ENCODE data around the gene PPP1R9B. TPM values are rescaled to one million over a fixed set of nuclear protein-coding genes. Genes with fewer than 3 reads are reported as not detected.

Gene PPP1R9B
- total RNA-seq, 1 experiment from 2014 or later: 15.0 TPM

DNA sequence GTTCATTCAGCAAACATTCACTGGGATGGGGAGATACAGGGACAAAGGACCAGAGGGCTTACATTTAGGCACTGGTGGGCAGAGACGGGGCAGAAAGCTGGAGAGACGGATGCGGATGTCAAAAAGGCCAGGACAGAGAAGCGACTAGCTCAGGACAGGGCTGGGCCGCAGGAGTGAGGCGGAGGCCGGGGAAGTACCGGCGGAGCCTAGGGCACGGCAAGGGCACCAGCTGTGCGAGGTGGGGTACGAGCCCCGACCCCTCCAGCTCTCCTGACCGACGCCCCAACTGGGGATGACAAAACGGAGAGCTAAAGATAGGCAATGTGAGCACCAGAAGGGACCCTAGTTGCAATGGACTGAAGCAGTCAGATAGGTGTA lies 11.4 kb upstream of the PPP1R9B start:
- Histone ChIP-seq H3K36me3 (replicated peaks; ENCODE audit: control insufficient read depth, insufficient read depth, low read length) (no peaks in the 10 kb centered on the region), H3K4me3 (ENCODE audit: insufficient read depth, low read depth, low read length) (0 out of 2 replicates have a peak overlapping the region, but pooled peaks have one; percentile 5), H3K27me3 (ENCODE audit: control insufficient read depth, insufficient read depth, low read length) (peaks cover 2% of the 10 kb centered on the region)
- DNase-seq: peak; percentile 73

DNA sequence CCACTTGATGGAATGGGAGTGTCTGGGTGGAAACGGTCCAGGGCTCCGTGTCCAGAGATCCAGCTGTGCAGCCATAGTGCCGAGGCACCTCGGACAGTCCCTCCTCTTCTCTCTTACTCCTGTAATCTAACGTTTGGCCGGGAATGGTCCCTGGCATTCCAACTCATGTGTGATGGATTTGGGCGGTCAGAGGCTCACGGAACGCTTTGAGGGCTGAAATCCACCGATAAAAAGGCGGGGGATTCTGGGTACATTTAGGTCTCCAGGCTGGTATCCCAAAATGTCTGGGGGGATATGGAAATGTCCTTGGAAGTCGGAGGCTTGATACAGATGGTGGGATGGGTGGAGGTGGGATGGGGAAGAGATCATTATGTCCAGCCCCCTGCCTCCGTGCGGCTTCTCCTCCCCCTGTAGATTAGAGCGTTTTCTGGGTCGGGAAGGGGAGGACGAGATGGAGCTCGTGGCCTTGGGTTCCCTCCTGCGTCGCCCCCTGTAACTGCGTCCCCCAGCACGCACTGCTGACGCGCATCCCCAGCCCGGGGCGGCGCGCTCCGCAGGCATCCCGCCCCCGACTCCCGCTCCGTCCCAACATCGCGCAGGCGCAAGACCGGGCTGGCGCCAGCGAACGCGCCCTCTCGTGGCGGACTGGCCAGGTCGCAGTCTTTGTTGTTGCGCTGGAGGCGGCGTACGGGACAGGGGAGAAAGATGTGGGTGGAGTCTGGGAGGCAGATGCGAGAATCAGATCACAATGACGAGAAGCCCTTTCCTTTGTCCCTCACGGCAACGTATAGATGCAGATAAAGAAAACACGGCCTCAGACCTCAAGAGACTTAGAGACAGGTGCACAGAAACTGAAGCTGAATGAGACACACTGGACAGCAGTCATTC lies 10.8 kb upstream of the PPP1R9B start:
- peak; percentile 100 for DNase-seq
- H3K4me3 ChIP-seq (ENCODE audit: insufficient read depth, low read depth, low read length): peak overlapping the region; percentile 52
- H3K27me3 ChIP-seq (ENCODE audit: control insufficient read depth, insufficient read depth, low read length): peaks cover 2% of the 10 kb centered on the region
- H3K36me3 ChIP-seq (replicated peaks; ENCODE audit: control insufficient read depth, insufficient read depth, low read length): no peaks in the 10 kb centered on the region

DNA sequence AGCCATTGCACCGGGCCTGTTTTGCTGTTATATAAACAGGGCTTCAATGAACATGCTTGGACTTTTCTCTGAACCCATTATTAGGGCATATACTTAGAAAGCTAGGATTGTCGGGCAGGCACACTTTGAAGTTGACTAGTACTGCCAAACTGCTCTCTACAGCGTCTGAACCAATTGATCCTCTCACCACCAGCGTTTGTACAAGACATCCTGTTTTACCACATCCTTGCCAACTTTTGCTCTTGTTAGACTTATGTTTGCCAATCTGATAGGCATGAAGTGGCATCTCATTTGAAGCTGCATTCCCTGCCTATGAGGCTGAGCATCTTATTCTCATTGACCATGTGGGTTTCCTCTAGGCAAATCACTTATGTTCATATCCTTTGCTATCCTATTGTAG lies 7.4 kb upstream of the PPP1R9B start:
- H3K27me3 ChIP-seq (ENCODE audit: control insufficient read depth, insufficient read depth, low read length): peaks cover 2% of the 10 kb centered on the region
- H3K36me3 ChIP-seq (replicated peaks; ENCODE audit: control insufficient read depth, insufficient read depth, low read length): no peaks in the 10 kb centered on the region
- no peak for DNase-seq
- H3K4me3 ChIP-seq (ENCODE audit: insufficient read depth, low read depth, low read length): no peak overlapping the region

- H3K4me3 ChIP-seq (ENCODE audit: insufficient read depth, low read depth, low read length): no peak overlapping the region
- H3K27me3 ChIP-seq (ENCODE audit: control insufficient read depth, insufficient read depth, low read length): peaks cover 3% of the 10 kb centered on the region
- H3K36me3 ChIP-seq (replicated peaks; ENCODE audit: control insufficient read depth, insufficient read depth, low read length): no peaks in the 10 kb centered on the region
- peak; percentile 47 for DNase-seq
Observed at GRCh38 chr17:50155115-50155819, 4.8 kb upstream of the PPP1R9B start.

- no peak overlapping the region for H3K4me3 ChIP-seq (ENCODE audit: insufficient read depth, low read depth, low read length)
- no peak for DNase-seq
- H3K27me3 ChIP-seq (ENCODE audit: control insufficient read depth, insufficient read depth, low read length): peaks cover 9% of the 10 kb centered on the region
- no peaks in the 10 kb centered on the region for H3K36me3 ChIP-seq (replicated peaks; ENCODE audit: control insufficient read depth, insufficient read depth, low read length)
Observed at GRCh38 chr17:50154604-50155003, 4.1 kb upstream of the PPP1R9B start.

DNA sequence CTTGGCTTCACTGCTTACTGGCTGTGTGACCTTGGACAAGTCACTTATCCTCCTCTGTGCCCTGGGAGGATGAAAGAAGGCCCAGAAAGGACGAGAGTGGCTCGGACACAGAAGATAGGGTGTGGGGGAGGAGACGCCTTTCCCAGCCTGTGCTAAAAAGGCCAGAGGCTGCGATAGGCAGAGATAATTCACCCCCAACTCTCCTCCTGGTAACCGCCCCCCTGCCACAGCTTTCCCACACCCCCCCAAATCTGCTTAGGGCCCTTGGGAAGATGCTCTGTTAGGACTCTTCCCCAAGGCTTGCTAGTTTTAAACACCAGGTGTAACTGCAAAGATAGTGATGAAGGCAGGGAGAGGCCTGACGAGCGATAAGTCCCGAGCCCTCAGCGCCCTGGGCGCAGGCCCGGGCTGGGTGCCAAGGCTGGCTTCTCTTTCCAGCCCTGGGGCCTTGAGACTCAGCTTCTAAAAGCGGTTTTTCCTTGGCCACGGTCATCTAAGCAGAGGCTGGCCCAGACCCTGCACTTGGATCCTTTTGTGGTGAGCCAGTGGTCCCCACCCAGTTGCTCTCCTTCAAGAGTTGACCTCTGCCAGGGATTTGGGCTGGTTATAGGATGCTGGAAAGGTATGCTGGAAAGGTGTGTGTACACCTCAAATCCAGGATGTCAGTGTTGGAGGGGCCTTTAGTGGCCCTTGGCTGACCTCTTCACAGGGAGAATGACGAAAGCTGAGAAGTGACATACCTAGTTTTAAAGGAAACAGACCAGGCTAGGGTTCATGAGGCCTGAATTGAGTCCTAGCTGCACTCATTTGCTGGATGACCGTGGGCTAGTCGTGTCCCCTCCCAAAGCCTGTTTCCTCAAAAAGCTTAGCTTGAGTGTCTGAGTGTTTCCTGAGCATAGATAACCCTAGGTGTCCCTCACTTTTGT lies 3.4 kb upstream of the PPP1R9B start:
- peaks cover 16% of the 10 kb centered on the region for H3K27me3 ChIP-seq (ENCODE audit: control insufficient read depth, insufficient read depth, low read length)
- H3K36me3 ChIP-seq (replicated peaks; ENCODE audit: control insufficient read depth, insufficient read depth, low read length): no peaks in the 10 kb centered on the region
- no peak for DNase-seq
- H3K4me3 ChIP-seq (ENCODE audit: insufficient read depth, low read depth, low read length): no peak overlapping the region

GRCh38 chr17:50152736-50153135 lies 2.3 kb upstream of the PPP1R9B start:
- H3K4me3 ChIP-seq (ENCODE audit: insufficient read depth, low read depth, low read length): no peak overlapping the region
- H3K27me3 ChIP-seq (ENCODE audit: control insufficient read depth, insufficient read depth, low read length): peaks cover 20% of the 10 kb centered on the region
- no peaks in the 10 kb centered on the region for H3K36me3 ChIP-seq (replicated peaks; ENCODE audit: control insufficient read depth, insufficient read depth, low read length)
- DNase-seq: no peak

DNA sequence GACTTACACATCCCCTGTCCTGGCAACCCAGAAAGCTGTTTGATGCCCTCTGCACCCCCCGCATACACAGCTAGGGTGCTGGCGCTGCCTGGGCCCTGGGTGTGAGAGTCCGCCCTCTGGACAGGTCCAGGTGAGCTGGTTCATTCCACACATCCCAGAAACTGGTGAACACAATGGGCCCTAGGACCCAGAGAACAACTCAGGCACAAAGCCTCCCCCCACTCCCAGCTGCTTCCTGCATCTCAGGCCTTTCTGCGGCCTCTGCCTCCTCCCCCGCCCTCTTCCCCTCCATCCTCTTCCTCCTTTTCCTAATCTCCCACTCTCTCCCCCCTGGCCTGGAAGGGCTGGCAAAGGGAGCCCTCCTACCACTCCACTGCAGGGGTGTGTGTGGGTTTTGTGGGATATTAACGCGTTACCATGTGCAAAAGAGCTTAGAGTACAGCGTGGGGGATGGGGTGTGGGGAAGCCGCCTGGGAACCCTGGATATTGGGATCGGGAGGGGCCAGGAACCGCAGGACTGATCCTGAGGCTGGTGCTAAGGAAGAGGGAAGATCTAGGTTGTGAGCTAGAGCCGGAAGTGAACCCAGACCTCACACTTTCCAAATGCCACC lies 1.6 kb upstream of the PPP1R9B start:
- peak; percentile 93 for DNase-seq
- Histone ChIP-seq H3K4me3 (ENCODE audit: insufficient read depth, low read depth, low read length) (peak overlapping the region; percentile 37), H3K36me3 (replicated peaks; ENCODE audit: control insufficient read depth, insufficient read depth, low read length) (no peaks in the 10 kb centered on the region), H3K27me3 (ENCODE audit: control insufficient read depth, insufficient read depth, low read length) (peaks cover 20% of the 10 kb centered on the region)

DNA sequence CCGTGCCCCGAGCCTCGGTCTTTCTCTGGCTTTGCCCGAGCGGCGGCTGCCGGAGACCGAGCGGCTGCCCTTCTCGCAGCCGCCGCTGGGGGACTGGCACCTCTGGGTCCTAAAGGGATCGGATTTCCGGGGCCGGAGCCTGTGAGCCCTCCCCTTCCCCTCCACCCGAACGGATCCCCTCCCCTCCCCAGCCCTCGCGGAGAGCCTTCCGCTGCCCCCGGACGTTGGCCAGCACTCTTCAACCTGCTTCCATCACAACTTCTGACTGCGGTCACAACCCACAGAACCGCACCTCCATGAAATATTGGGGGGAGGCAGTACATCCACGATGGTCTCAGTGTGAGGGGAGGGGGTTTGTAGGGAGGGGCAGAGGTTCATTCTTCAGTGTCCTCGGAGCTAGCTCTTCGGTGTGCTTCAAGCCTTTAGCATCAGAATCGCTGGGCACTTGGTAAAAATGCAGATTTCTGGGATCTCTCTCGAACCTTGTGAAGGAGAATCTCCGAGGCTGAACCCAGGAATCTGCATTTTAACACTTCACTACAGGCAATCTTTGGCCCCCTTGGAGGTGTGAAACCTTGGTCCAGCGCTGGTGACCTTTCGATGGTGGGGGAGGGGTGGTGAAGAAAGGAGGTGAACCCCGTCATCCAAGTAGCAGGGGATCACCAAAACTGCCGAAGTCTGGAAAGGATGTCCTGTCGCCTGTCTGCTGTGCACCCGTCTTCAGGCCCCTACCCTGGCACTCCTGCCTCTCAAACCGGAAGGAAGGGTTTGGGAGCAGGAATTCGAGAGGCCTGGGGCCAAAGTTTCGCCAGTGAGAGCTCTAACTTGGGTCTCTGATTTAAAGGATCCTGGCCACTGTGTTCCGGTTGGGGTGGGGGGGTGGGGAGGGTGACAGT lies 812 bp upstream of the PPP1R9B start:
- DNase-seq: peak; percentile 98
- Histone ChIP-seq H3K36me3 (replicated peaks; ENCODE audit: control insufficient read depth, insufficient read depth, low read length) (no peaks in the 10 kb centered on the region), H3K4me3 (ENCODE audit: insufficient read depth, low read depth, low read length) (peak overlapping the region; percentile 37), H3K27me3 (ENCODE audit: control insufficient read depth, insufficient read depth, low read length) (peaks cover 20% of the 10 kb centered on the region)

DNA sequence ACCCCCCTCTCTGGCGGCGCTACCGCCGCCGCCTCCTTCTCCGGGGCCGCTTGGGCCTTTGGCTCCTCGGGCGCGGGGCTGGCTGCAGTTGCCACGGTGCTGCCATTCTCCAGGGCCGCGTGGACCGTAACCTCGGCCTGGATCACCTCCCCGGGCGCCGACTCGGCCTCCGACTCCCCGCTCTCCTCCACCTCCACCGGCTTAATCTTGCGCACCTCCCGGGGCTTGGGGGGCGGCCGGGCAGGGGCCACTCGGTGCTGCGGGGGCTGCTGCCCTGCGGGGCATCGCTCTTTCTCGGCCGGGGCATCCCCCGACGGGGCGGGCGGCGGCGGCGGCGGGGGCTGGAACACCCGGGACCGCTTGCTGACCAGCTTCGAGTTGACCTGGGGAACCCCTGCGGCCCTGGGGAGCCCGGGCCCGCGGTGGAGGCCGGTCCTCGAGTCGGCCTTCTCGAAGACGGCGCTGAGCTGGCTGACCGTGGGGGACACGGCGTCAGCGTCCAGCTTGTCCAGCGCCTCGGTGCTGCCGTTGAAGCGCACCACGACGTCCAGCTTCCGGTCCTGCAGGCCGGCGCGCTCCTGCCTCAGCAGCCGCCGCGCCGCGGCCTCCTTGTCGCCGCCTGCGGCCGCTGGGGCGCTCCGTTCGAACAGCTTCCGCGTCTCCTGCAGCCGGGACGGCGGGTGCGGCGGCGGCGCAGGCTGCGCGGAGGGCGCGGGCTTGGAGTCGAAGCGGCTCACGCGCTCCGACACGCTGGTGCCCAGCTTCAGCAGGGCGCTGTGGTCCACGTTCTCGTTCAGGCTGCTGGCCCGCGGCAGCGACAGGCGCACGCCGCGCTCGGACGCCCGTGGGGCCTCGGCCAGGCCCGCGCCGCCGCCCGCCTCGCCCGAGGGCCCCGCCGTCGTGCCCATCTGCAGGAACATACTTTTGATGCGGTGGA lies 792 bp downstream of the PPP1R9B start:
- H3K4me3 ChIP-seq (ENCODE audit: insufficient read depth, low read depth, low read length): peak overlapping the region; percentile 37
- H3K36me3 ChIP-seq (replicated peaks; ENCODE audit: control insufficient read depth, insufficient read depth, low read length): no peaks in the 10 kb centered on the region
- DNase-seq: peak; percentile 87
- peaks cover 20% of the 10 kb centered on the region for H3K27me3 ChIP-seq (ENCODE audit: control insufficient read depth, insufficient read depth, low read length)

DNA sequence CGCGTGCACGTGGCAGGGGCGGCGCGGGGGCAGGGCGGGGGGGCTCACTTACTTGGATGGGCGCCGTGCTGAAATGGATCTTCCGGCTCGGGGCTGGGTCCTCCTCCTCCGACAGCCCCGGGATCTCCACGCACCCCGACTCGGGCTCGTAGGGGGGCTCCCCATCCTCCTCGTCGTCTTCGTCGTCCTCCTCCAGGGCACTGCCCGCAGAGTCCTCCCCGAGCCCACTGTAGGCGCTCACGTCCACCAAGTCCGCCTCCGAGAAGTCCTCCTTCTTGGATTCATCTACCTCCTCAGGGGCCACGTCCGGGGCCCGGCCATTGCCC lies 1.4 kb downstream of the PPP1R9B start:
- Histone ChIP-seq H3K4me3 (ENCODE audit: insufficient read depth, low read depth, low read length) (peak overlapping the region; percentile 37), H3K36me3 (replicated peaks; ENCODE audit: control insufficient read depth, insufficient read depth, low read length) (no peaks in the 10 kb centered on the region), H3K27me3 (ENCODE audit: control insufficient read depth, insufficient read depth, low read length) (peaks cover 20% of the 10 kb centered on the region)
- no peak for DNase-seq

- Histone ChIP-seq H3K4me3 (ENCODE audit: insufficient read depth, low read depth, low read length) (peak overlapping the region; percentile 37), H3K36me3 (replicated peaks; ENCODE audit: control insufficient read depth, insufficient read depth, low read length) (no peaks in the 10 kb centered on the region), H3K27me3 (ENCODE audit: control insufficient read depth, insufficient read depth, low read length) (peaks cover 20% of the 10 kb centered on the region)
- peak; percentile 93 for DNase-seq
Observed at GRCh38 chr17:50148226-50149090, 2.0 kb downstream of the PPP1R9B start.

Measured in H7 (cell line).